Upper lobe of left lung (tissue), 6 donors: Measurements from ENCODE around the gene NPC1. TPM values are rescaled to one million over a fixed set of nuclear protein-coding genes. Genes with fewer than 3 reads are reported as not detected.

Experiments
- ATAC-seq, 2 donors: fragments of 200-7000 bp; cut with Tn5 transposase; one replicate each; pipeline ENCODE4 v1.9.1; 2022; ENCODE audit warnings: mild to moderate bottlenecking in 2 of 2, moderate library complexity in 2 of 2; ENCODE audit not compliant: low FRiP score in 2 of 2
- DNase-seq, 2 donors: peaks; one replicate each; pipeline ENCODE4 v3.0.0-alpha.2; 2019 to 2020
- H3K27ac ChIP-seq, 4 donors: fragments of 200-600 bp; sonication (generic); one replicate each; pipeline ENCODE4 v1.5.1; 2016 to 2019
- H3K27me3 ChIP-seq, 4 donors: fragments of 200-600 bp; sonication (generic); one replicate each; pipeline ENCODE4 v1.5.1; 2017 to 2019
- H3K36me3 ChIP-seq, 4 donors: fragments of 200-600 bp; sonication (generic); one replicate each; pipeline ENCODE4 v1.5.1; 2016 to 2019
- H3K4me1 ChIP-seq, 4 donors: fragments of 200-600 bp; sonication (generic); one replicate each; pipeline ENCODE4 v1.5.1; 2018 to 2019
- H3K4me3 ChIP-seq, 4 donors: fragments of 200-600 bp; sonication (generic); one replicate each; pipeline ENCODE4 v1.5.1; 2017 to 2019; ENCODE audit warnings: mild to moderate bottlenecking in 2 of 4, moderate library complexity in 1 of 4
- H3K9me3 ChIP-seq, 4 donors: fragments of 200-600 bp; sonication (generic); one replicate each; pipeline ENCODE4 v1.5.1; 2018 to 2019
- CTCF ChIP-seq, 6 experiments: fragments of 450-650 bp in 4 of 6; fragments of 200-600 bp in 2 of 6; sonication (generic) in 2 of 6; IDR thresholded peaks; one replicate each; pipeline ENCODE4 v1.5.1; 2016 to 2019; ENCODE audit warnings: antibody characterized with exemption in 6 of 6
- EP300 ChIP-seq, 4 donors: sonication (generic); formaldehyde crosslinking; IDR thresholded peaks; one replicate each; pipeline ENCODE4 v1.5.1; 2017; ENCODE audit warnings: antibody characterized with exemption in 4 of 4, control low read depth in 2 of 4
- POLR2A ChIP-seq, 4 donors: fragments of 450-650 bp; IDR thresholded peaks; one replicate each; pipeline ENCODE4 v1.5.1; 2016 to 2017; ENCODE audit warnings: antibody characterized with exemption in 4 of 4, mild to moderate bottlenecking in 2 of 4
- POLR2AphosphoS5 ChIP-seq, 2 donors: sonication (generic); formaldehyde crosslinking; IDR thresholded peaks; one replicate each; pipeline ENCODE4 v1.5.1; 2017; ENCODE audit warnings: antibody characterized with exemption in 2 of 2
- WGBS, 2 donors: methylation state at CpG; one replicate each; pipeline ENCODE4 v1.1.5; 2017 to 2018; 5-methylcytosine and 5-hydroxymethylcytosine counted together
- total RNA-seq, 6 donors: library from RNA; depleted of rRNA in 4 of 6; stranded (reverse); fragments of >200 nt in 4 of 6; gene quantifications; one replicate each; pipeline versions ENCODE4 v1.1.0 to v1.2.1, GENCODE V29; 2016 to 2021
- donor health status: DM: no; HTN: no; CAD: no; lungs with moderate emphysema.
- donor health status: DM: no; HTN: yes; CAD: no; lungs with severe emphysema.

The NPC1 gene
- total RNA-seq, 6 donors from 2014 or later = 117 to 437 (median 167) TPM

GRCh38 chr18:23595591-23595990 lies 9.3 kb upstream of the NPC1 start:
- peak overlapping the region in 1 of 4 donors; percentile 42 for H3K27ac ChIP-seq
- H3K9me3 ChIP-seq = no peaks in the 10 kb centered on the region
- 96 to 99% methylated on average over 7 of the region's 7 CpGs for WGBS, 2 donors
- H3K4me1 ChIP-seq = peaks cover 0 to 4% (median 0%) of the 10 kb centered on the region in 4 donors
- no peak overlapping the region for H3K4me3 ChIP-seq
- ATAC-seq (no peak), DNase-seq (no peak)
- TF ChIP-seq POLR2A (IDR thresholded peaks at IDR 0.05) = no peak
- no peak for TF ChIP-seq EP300 (IDR thresholded peaks at IDR 0.05)
- TF ChIP-seq CTCF (IDR thresholded peaks at IDR 0.05) = no peak
- TF ChIP-seq POLR2AphosphoS5 (IDR thresholded peaks at IDR 0.05) = no peak
- H3K27me3 ChIP-seq = no peaks in the 10 kb centered on the region
- H3K36me3 ChIP-seq = no peaks in the 10 kb centered on the region

- DNase-seq = no peak
Measured at GRCh38 chr18:23593720-23594119, 7.4 kb upstream of the NPC1 start.

GRCh38 chr18:23592911-23593310 lies 6.6 kb upstream of the NPC1 start:
- no peak for ATAC-seq
- 93 to 94% methylated on average over 2 of the region's 2 CpGs for WGBS, 2 donors
- DNase-seq = no peak

More at GRCh38 chr18:23593720-23594119, 7.4 kb upstream of the NPC1 start:
- ATAC-seq = peak in 1 of 2 donors; percentile 44
- no peak overlapping the region for H3K27ac ChIP-seq
- H3K4me3 ChIP-seq = no peak overlapping the region
- no peaks in the 10 kb centered on the region for H3K27me3 ChIP-seq
- 82 to 90% methylated on average over 2 of the region's 2 CpGs for WGBS, 2 donors
- no peaks in the 10 kb centered on the region for H3K9me3 ChIP-seq
- H3K36me3 ChIP-seq = no peaks in the 10 kb centered on the region
- TF ChIP-seq POLR2A (IDR thresholded peaks at IDR 0.05) (no peak), POLR2AphosphoS5 (IDR thresholded peaks at IDR 0.05) (peak; percentile 8 to 30), EP300 (IDR thresholded peaks at IDR 0.05) (peak in 1 of 4 donors; percentile 71)
- H3K4me1 ChIP-seq = peaks cover 0 to 4% (median 0%) of the 10 kb centered on the region in 4 donors

GRCh38 chr18:23591011-23591410 lies 4.7 kb upstream of the NPC1 start:
- H3K27ac ChIP-seq = no peak overlapping the region
- DNase-seq = no peak
- 36 to 83% methylated on average over 1 of the region's 1 CpG for WGBS, 2 donors
- no peaks in the 10 kb centered on the region for H3K9me3 ChIP-seq
- peaks cover 1 to 6% (median 3%) of the 10 kb centered on the region in 4 donors for H3K4me1 ChIP-seq
- H3K27me3 ChIP-seq = no peaks in the 10 kb centered on the region
- ATAC-seq = no peak
- TF ChIP-seq EP300 (IDR thresholded peaks at IDR 0.05) (no peak), POLR2AphosphoS5 (IDR thresholded peaks at IDR 0.05) (no peak), CTCF (IDR thresholded peaks at IDR 0.05) (no peak), POLR2A (IDR thresholded peaks at IDR 0.05) (no peak)
- no peaks in the 10 kb centered on the region for H3K36me3 ChIP-seq
- H3K4me3 ChIP-seq = no peak overlapping the region

More at GRCh38 chr18:23592911-23593310, 6.6 kb upstream of the NPC1 start:
- peaks cover 0 to 4% (median 0%) of the 10 kb centered on the region in 4 donors for H3K4me1 ChIP-seq
- no peak overlapping the region for H3K4me3 ChIP-seq
- no peaks in the 10 kb centered on the region for H3K27me3 ChIP-seq
- peak overlapping the region in 1 of 4 donors; percentile 37 for H3K27ac ChIP-seq
- no peaks in the 10 kb centered on the region for H3K36me3 ChIP-seq
- H3K9me3 ChIP-seq = no peaks in the 10 kb centered on the region
- TF ChIP-seq POLR2A (IDR thresholded peaks at IDR 0.05) = no peak
- no peak for TF ChIP-seq CTCF (IDR thresholded peaks at IDR 0.05)
- TF ChIP-seq POLR2AphosphoS5 (IDR thresholded peaks at IDR 0.05) = no peak
- TF ChIP-seq EP300 (IDR thresholded peaks at IDR 0.05) = no peak

GRCh38 chr18:23588836-23589560 lies 2.7 kb upstream of the NPC1 start:
- Histone ChIP-seq H3K4me1 (peaks cover 15 to 23% (median 15%) of the 10 kb centered on the region in 4 donors), H3K9me3 (no peaks in the 10 kb centered on the region), H3K4me3 (no peak overlapping the region), H3K27me3 (no peaks in the 10 kb centered on the region), H3K27ac (no peak overlapping the region), H3K36me3 (no peaks in the 10 kb centered on the region)
- 86 to 87% methylated on average over 11 of the region's 11 CpGs for WGBS, 2 donors
- ATAC-seq (no peak), DNase-seq (no peak)
- no peak for TF ChIP-seq POLR2AphosphoS5 (IDR thresholded peaks at IDR 0.05)
- no peak for TF ChIP-seq POLR2A (IDR thresholded peaks at IDR 0.05)
- TF ChIP-seq CTCF (IDR thresholded peaks at IDR 0.05) = no peak
- TF ChIP-seq EP300 (IDR thresholded peaks at IDR 0.05) = no peak
